Measurements from ENCODE around the gene MTR.

DNA sequence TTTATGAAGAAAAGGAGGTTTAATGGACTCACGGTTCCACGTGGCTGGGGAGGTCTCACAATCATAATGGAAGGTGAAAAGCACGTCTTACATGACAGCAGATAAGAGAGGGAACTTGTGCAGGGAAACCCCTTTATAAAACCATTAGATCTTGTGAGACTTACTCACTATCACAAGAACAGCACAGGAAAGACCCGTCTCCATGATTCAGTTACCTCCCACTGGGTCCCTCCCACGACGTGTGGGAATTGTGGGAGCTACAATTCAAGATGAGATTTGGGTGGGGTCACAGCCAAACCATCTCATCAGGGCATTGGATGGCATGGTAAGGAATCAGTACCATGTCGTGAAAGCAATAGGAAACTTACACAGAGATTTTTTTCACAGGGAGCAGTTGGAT lies 63.1 kb downstream of the MTR start:
- TF ChIP-seq, protein P1, sequence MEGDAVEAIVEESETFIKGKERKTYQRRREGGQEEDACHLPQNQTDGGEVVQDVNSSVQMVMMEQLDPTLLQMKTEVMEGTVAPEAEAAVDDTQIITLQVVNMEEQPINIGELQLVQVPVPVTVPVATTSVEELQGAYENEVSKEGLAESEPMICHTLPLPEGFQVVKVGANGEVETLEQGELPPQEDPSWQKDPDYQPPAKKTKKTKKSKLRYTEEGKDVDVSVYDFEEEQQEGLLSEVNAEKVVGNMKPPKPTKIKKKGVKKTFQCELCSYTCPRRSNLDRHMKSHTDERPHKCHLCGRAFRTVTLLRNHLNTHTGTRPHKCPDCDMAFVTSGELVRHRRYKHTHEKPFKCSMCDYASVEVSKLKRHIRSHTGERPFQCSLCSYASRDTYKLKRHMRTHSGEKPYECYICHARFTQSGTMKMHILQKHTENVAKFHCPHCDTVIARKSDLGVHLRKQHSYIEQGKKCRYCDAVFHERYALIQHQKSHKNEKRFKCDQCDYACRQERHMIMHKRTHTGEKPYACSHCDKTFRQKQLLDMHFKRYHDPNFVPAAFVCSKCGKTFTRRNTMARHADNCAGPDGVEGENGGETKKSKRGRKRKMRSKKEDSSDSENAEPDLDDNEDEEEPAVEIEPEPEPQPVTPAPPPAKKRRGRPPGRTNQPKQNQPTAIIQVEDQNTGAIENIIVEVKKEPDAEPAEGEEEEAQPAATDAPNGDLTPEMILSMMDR (IDR thresholded peaks at IDR 0.05 in 8 of 11, conservative IDR thresholded peaks at IDR 0.05 in 3 of 11): no peak
- no peak for TF ChIP-seq POLR2AphosphoS5 (IDR thresholded peaks at IDR 0.05)
